IMR-90 (cell line): ENCODE data around the gene PNCK. TPM values are rescaled to one million over a fixed set of nuclear protein-coding genes. Genes with fewer than 3 reads are reported as not detected.

ENCODE experiments used
- ATAC-seq: fragments of 200-7000 bp; cut with Tn5 transposase; 2 replicates; pipeline ENCODE4 v1.9.1; 2020; ENCODE audit warnings: low read depth, mild to moderate bottlenecking, moderate library complexity
- BruUV-seq: library from RNA; stranded (reverse); fragments of 400-500 nt; replicated peaks from 2 replicates; lab custom pipeline; 2021; lab: Mats Ljungman, UMichigan
- CTCF ChIA-PET: fragments of 300-600 bp; formaldehyde crosslinking; extraction: SDS; loops from one replicate; lab custom pipeline; 2021; ENCODE audit warnings: antibody characterized with exemption; lab: Yijun Ruan, JAX
- POLR2A ChIA-PET: fragments of 300-600 bp; sonication (Branson Sonifier 250); formaldehyde crosslinking; loops from one replicate; lab custom pipeline; 2022; ENCODE audit warnings: antibody characterized with exemption; ENCODE audit not compliant: unreplicated experiment; lab: Charles Lee
- DNase-seq: peaks from one replicate; pipeline ENCODE4 v3.0.0; 2013
- H2AFZ ChIP-seq: replicated peaks from 2 replicates; pipeline ENCODE3; 2013; ENCODE audit warnings: low read length, mild to moderate bottlenecking; ENCODE audit not compliant: poor library complexity
- H2AK5ac ChIP-seq: 2 replicates; pipeline ENCODE4 v1.6.1; 2013; ENCODE audit warnings: low read depth, low read length, inconsistent platforms
- H2AK9ac ChIP-seq: replicated peaks from 2 replicates; pipeline ENCODE3; 2013; ENCODE audit warnings: mild to moderate bottlenecking, low read depth, low read length, moderate library complexity; ENCODE audit not compliant: poor library complexity
- H2BK120ac ChIP-seq: 2 replicates; pipeline ENCODE4 v1.6.1; 2013; ENCODE audit warnings: low read depth, low read length, inconsistent platforms
- H2BK15ac ChIP-seq: 3 replicates; pipeline ENCODE4 v1.6.1; 2013; ENCODE audit warnings: low read depth, low read length, inconsistent platforms
- H2BK20ac ChIP-seq: 2 replicates; pipeline ENCODE4 v1.6.1; 2013; ENCODE audit warnings: low read depth, mild to moderate bottlenecking, inconsistent platforms, low read length, moderate library complexity
- H2BK5ac ChIP-seq: 2 replicates; pipeline ENCODE4 v1.6.1; 2013; ENCODE audit warnings: mild to moderate bottlenecking, low read depth, low read length, inconsistent platforms; ENCODE audit not compliant: poor library complexity, severe bottlenecking
- H3K14ac ChIP-seq: replicated peaks from 2 replicates; pipeline ENCODE4 v1.6.1; 2013; ENCODE audit warnings: low read depth, low read length, inconsistent platforms
- H3K18ac ChIP-seq: 2 replicates; pipeline ENCODE4 v1.6.1; 2013; ENCODE audit warnings: low read depth, low read length, control low read depth
- H3K23ac ChIP-seq: 2 replicates; pipeline ENCODE4 v1.6.1; 2013; ENCODE audit warnings: low read depth, low read length, inconsistent platforms
- H3K27ac ChIP-seq: 2 replicates; pipeline ENCODE4 v1.5.1; 2013; ENCODE audit warnings: mild to moderate bottlenecking, control low read depth, low read length; ENCODE audit not compliant: insufficient read depth
- H3K27me3 ChIP-seq: 2 replicates; pipeline ENCODE4 v1.6.1; 2013; ENCODE audit warnings: low read length; ENCODE audit not compliant: control insufficient read depth, insufficient read depth
- H3K36me3 ChIP-seq: 2 replicates; pipeline ENCODE4 v1.6.1; 2013; ENCODE audit warnings: low read length, mixed read lengths; ENCODE audit not compliant: control insufficient read depth, insufficient read depth
- H3K4ac ChIP-seq: 2 replicates; pipeline ENCODE4 v1.6.1; 2013; ENCODE audit warnings: low read depth, low read length, inconsistent platforms
- H3K4me1 ChIP-seq: 2 replicates; pipeline ENCODE4 v1.6.1; 2013; ENCODE audit warnings: low read length, mixed read lengths; ENCODE audit not compliant: control insufficient read depth, insufficient read depth
- H3K4me2 ChIP-seq: 2 replicates; pipeline ENCODE4 v1.6.1; 2013; ENCODE audit warnings: low read depth, mild to moderate bottlenecking, control low read depth, low read length, moderate library complexity
- H3K4me3 ChIP-seq: 2 replicates; pipeline ENCODE4 v1.5.1; 2013; ENCODE audit warnings: low read depth, mild to moderate bottlenecking, control low read depth, low read length, moderate library complexity; ENCODE audit not compliant: insufficient read depth
- H3K56ac ChIP-seq: 2 replicates; pipeline ENCODE4 v1.6.1; 2013; ENCODE audit warnings: low read length, inconsistent platforms; ENCODE audit not compliant: insufficient read depth; ENCODE audit errors: extremely low read depth
- H3K79me1 ChIP-seq, 2 experiments: 2 replicates each; pipeline ENCODE4 v1.6.1; 2013; ENCODE audit warnings: low read length in 2 of 2, inconsistent platforms in 1 of 2, low read depth in 1 of 2
- H3K9ac ChIP-seq: 2 replicates; pipeline ENCODE4 v1.6.1; 2013; ENCODE audit warnings: low read depth, low read length, control low read depth
- H3K9me1 ChIP-seq: 2 replicates; pipeline ENCODE4 v1.6.1; 2013; ENCODE audit warnings: low read length, inconsistent platforms; ENCODE audit not compliant: insufficient read depth
- H3K9me3 ChIP-seq: 2 replicates; pipeline ENCODE4 v1.6.1; 2013; ENCODE audit warnings: low read length; ENCODE audit not compliant: control insufficient read depth, insufficient read depth
- H4K20me1 ChIP-seq: 2 replicates; pipeline ENCODE4 v1.6.1; 2013; ENCODE audit warnings: low read length, inconsistent platforms; ENCODE audit not compliant: insufficient read depth
- H4K5ac ChIP-seq: 2 replicates; pipeline ENCODE4 v1.6.1; 2013; ENCODE audit warnings: mild to moderate bottlenecking, low read depth, low read length, control low read depth
- H4K8ac ChIP-seq, 2 experiments: 2 replicates each; pipeline ENCODE4 v1.6.1; 2013; ENCODE audit warnings: low read depth in 2 of 2, low read length in 2 of 2, control low read depth in 1 of 2, inconsistent platforms in 1 of 2
- H4K91ac ChIP-seq: 2 replicates; pipeline ENCODE4 v1.6.1; 2013; ENCODE audit warnings: low read depth, low read length, inconsistent platforms; ENCODE audit not compliant: insufficient read depth
- BHLHE40 ChIP-seq: fragments of 150-350 bp; IDR thresholded peaks from 2 replicates; pipeline ENCODE4 v1.6.1; 2016; ENCODE audit warnings: mild to moderate bottlenecking, low read depth, low read length
- CEBPB ChIP-seq: IDR thresholded peaks from 2 replicates; pipeline ENCODE4 v1.6.1; 2012; ENCODE audit warnings: low read depth, low read length, improper control_type of control experiment
- CHD1 ChIP-seq: IDR thresholded peaks from 2 replicates; pipeline ENCODE4 v1.6.1; 2012; ENCODE audit warnings: low read depth, low read length, improper control_type of control experiment
- CTCF ChIP-seq: conservative IDR thresholded peaks from 2 replicates; pipeline ENCODE4 v1.5.1; 2012; ENCODE audit warnings: mild to moderate bottlenecking, low read depth, low read length, improper control_type of control experiment
- ELK1 ChIP-seq: fragments of 150-350 bp; IDR thresholded peaks from 2 replicates; pipeline ENCODE4 v1.6.1; 2016; ENCODE audit warnings: low read depth, mild to moderate bottlenecking, low read length, moderate library complexity, borderline replicate concordance
- FOS ChIP-seq: fragments of 150-350 bp; IDR thresholded peaks from 2 replicates; pipeline ENCODE4 v1.6.1; 2016; ENCODE audit warnings: low read depth, low read length
- MAFK ChIP-seq: IDR thresholded peaks from 2 replicates; pipeline ENCODE4 v1.6.1; 2012; ENCODE audit warnings: low read depth, low read length, improper control_type of control experiment
- MAZ ChIP-seq: IDR thresholded peaks from 2 replicates; pipeline ENCODE4 v1.6.1; 2012; ENCODE audit warnings: low read depth, mild to moderate bottlenecking, low read length, improper control_type of control experiment, moderate library complexity, borderline replicate concordance
- MXI1 ChIP-seq: IDR thresholded peaks from 2 replicates; pipeline ENCODE4 v1.6.1; 2012; ENCODE audit warnings: low read depth, mild to moderate bottlenecking, low read length, moderate library complexity, borderline replicate concordance
- NFE2L2 ChIP-seq: fragments of 150-350 bp; IDR thresholded peaks from 2 replicates; pipeline ENCODE4 v1.6.1; 2016; ENCODE audit warnings: low read depth, mild to moderate bottlenecking, low read length
- POLR2A ChIP-seq: IDR thresholded peaks from 2 replicates; pipeline ENCODE4 v1.6.1; 2012; ENCODE audit warnings: mild to moderate bottlenecking, low read depth, low read length
- RAD21 ChIP-seq: IDR thresholded peaks from 2 replicates; pipeline ENCODE4 v1.6.1; 2012; ENCODE audit warnings: low read length, improper control_type of control experiment
- RCOR1 ChIP-seq: IDR thresholded peaks from 2 replicates; pipeline ENCODE4 v1.6.1; 2012; ENCODE audit warnings: mild to moderate bottlenecking, low read length, improper control_type of control experiment; ENCODE audit not compliant: insufficient replicate concordance
- RFX5 ChIP-seq: IDR thresholded peaks from 2 replicates; pipeline ENCODE4 v1.8.0; 2012; ENCODE audit warnings: low read depth, mild to moderate bottlenecking, low read length, moderate library complexity
- SMC3 ChIP-seq: fragments of 150-350 bp; IDR thresholded peaks from 2 replicates; pipeline ENCODE4 v1.6.1; 2016; ENCODE audit warnings: low read depth, mild to moderate bottlenecking, antibody characterized with exemption, low read length, moderate library complexity
- USF2 ChIP-seq: fragments of 150-350 bp; IDR thresholded peaks from 2 replicates; pipeline ENCODE4 v1.6.1; 2017; ENCODE audit warnings: mild to moderate bottlenecking, antibody characterized with exemption, low read length, low read depth
- WGBS, 2 experiments: methylation state at CpG; one replicate each; pipeline versions ENCODE4 v1.1.5 to v1.1.7; 2013; ENCODE audit warnings: missing lambda C conversion rate in 2 of 2; ENCODE audit not compliant: insufficient read length in 1 of 2; ENCODE audit errors: extremely low coverage in 2 of 2; 5-methylcytosine and 5-hydroxymethylcytosine counted together
- dilution Hi-C: fragments of 300-500 bp; cut with HindIII; formaldehyde crosslinking; loops from one replicate; pipeline ENCODE4 v1.14.3; 2018; ENCODE audit warnings: low sequenced_read_pairs; ENCODE audit not compliant: unreplicated experiment
- in situ Hi-C: fragments of 300-500 bp; cut with MboI; formaldehyde crosslinking; loops from 3 replicates; pipeline ENCODE4 v1.14.3; 2019; ENCODE audit warnings: low sequenced_read_pairs, inconsistent platforms, mixed read lengths
- intact Hi-C: fragments of 100-400 bp; cut with micrococcal nuclease; formaldehyde crosslinking; loops from 2 replicates; pipeline ENCODE4 v1.10.0; 2022
- polyA plus RNA-seq, 3 experiments: library from polyadenylated mRNA; depleted of rRNA; stranded (reverse); fragments of >200 nt; gene quantifications; 2 replicates each; pipeline ENCODE4 v1.2.3, GENCODE V29; 2012; ENCODE audit warnings: low replicate concordance in 1 of 3
- total RNA-seq: library from RNA; depleted of rRNA; stranded (reverse); fragments of >200 nt; gene quantifications from 2 replicates; pipeline ENCODE4 v1.2.3, GENCODE V29; 2012

The PNCK gene
- total and polyA plus RNA-seq, 2 of the 4 experiments (the other 2 are of a cell fraction), result 0.18 to 0.22 TPM

GRCh38 chrX:153628129-153628528, 45.5 kb downstream of the PNCK start:
- H3K27me3 ChIP-seq, result peaks cover 27% of the 10 kb centered on the region
- no peak for TF ChIP-seq SMC3
- TF ChIP-seq FOS, result no peak
- no peak for TF ChIP-seq MAFK
- no peak for TF ChIP-seq RCOR1
- no peak for TF ChIP-seq ELK1
- TF ChIP-seq BHLHE40, result no peak
- TF ChIP-seq CTCF, result no peak
- TF ChIP-seq CEBPB, result no peak
- TF ChIP-seq POLR2A, result no peak
- no peak for TF ChIP-seq USF2
- no peak for TF ChIP-seq MAZ
- TF ChIP-seq NFE2L2, result no peak
- no peak for TF ChIP-seq RAD21
- TF ChIP-seq CHD1, result no peak
- TF ChIP-seq MXI1, result no peak
- TF ChIP-seq RFX5, result no peak

More at GRCh38 chrX:153628129-153628528, 45.5 kb downstream of the PNCK start:
- Histone ChIP-seq H2BK120ac (no peak overlapping the region), H4K8ac (no peak overlapping the region), H3K4ac (no peak overlapping the region), H4K20me1 (no peaks in the 10 kb centered on the region), H2AFZ (no peak overlapping the region), H2AK5ac (no peak overlapping the region), H4K5ac (no peak overlapping the region), H3K36me3 (no peaks in the 10 kb centered on the region), H3K23ac (no peak overlapping the region), H3K4me2 (no peak overlapping the region), H2BK20ac (no peak overlapping the region), H3K9me3 (peaks cover 8% of the 10 kb centered on the region), H2BK5ac (no peak overlapping the region), H2AK9ac (no peak overlapping the region), H3K9me1 (no peaks in the 10 kb centered on the region), H3K79me1 (no peaks in the 10 kb centered on the region), H3K56ac (no peak overlapping the region), H2BK15ac (no peak overlapping the region), H4K91ac (no peak overlapping the region), H3K4me1 (no peaks in the 10 kb centered on the region), H3K9ac (no peak overlapping the region), H3K18ac (no peak overlapping the region), H3K27ac (no peak overlapping the region), H3K14ac (no peak overlapping the region), H3K4me3 (no peak overlapping the region)
- 89% methylated on average over 4 of the region's 8 CpGs; no CpG with 5 or more reads in 1 of the 2 experiments for WGBS, 2 experiments
- ATAC-seq, result no peak
- DNase-seq, result no peak
- POLR2A ChIA-PET, result no interaction called here
- intact Hi-C loops, result no loop called here
- in situ Hi-C loops, result no loop called here
- CTCF ChIA-PET, result no interaction called here
- dilution Hi-C loops, result no loop called here
- BruUV-seq, result no TSS peak
